H9 (cell line): ENCODE data around the gene HES1. TPM values are rescaled to one million over a fixed set of nuclear protein-coding genes. Genes with fewer than 3 reads are reported as not detected.

ENCODE experiments used
- DNase-seq: peaks from one replicate; pipeline ENCODE4 v3.0.0-alpha.2; 2017
- H2AFZ ChIP-seq: one replicate; pipeline ENCODE4 v1.6.1; 2013; ENCODE audit warnings: mild to moderate bottlenecking, low read length, control low read depth, moderate library complexity
- H2AK5ac ChIP-seq: 2 replicates; pipeline ENCODE4 v1.6.1; 2013; ENCODE audit warnings: low read length, control low read depth, mixed read lengths; ENCODE audit not compliant: insufficient read length
- H2BK120ac ChIP-seq: one replicate; pipeline ENCODE4 v1.6.1; 2013; ENCODE audit warnings: low read depth, mild to moderate bottlenecking, low read length, control low read depth, inconsistent platforms; ENCODE audit not compliant: poor library complexity, severe bottlenecking
- H2BK12ac ChIP-seq: 2 replicates; pipeline ENCODE4 v1.6.1; 2013; ENCODE audit warnings: low read length, control low read depth, mixed read lengths, low read depth; ENCODE audit not compliant: insufficient read length
- H2BK15ac ChIP-seq: 2 replicates; pipeline ENCODE4 v1.6.1; 2013; ENCODE audit warnings: low read depth, low read length, control low read depth
- H2BK20ac ChIP-seq: one replicate; pipeline ENCODE4 v1.6.1; 2013; ENCODE audit warnings: low read depth, mild to moderate bottlenecking, low read length, control low read depth, inconsistent platforms; ENCODE audit not compliant: poor library complexity, severe bottlenecking
- H2BK5ac ChIP-seq: 2 replicates; pipeline ENCODE4 v1.6.1; 2013; ENCODE audit warnings: low read length, control low read depth, mixed read lengths; ENCODE audit not compliant: insufficient read length
- H3K14ac ChIP-seq: 2 replicates; pipeline ENCODE4 v1.6.1; 2013; ENCODE audit warnings: low read length, control low read depth; ENCODE audit not compliant: insufficient read depth
- H3K18ac ChIP-seq: 2 replicates; pipeline ENCODE4 v1.6.1; 2013; ENCODE audit warnings: low read depth, mild to moderate bottlenecking, mixed read lengths, low read length, control low read depth; ENCODE audit not compliant: insufficient read length
- H3K23ac ChIP-seq: 2 replicates; pipeline ENCODE4 v1.6.1; 2013; ENCODE audit warnings: low read length, control low read depth, mixed read lengths, low read depth; ENCODE audit not compliant: insufficient read length
- H3K23me2 ChIP-seq: 2 replicates; pipeline ENCODE4 v1.6.1; 2013; ENCODE audit warnings: low read depth, mild to moderate bottlenecking, mixed read lengths, low read length, control low read depth; ENCODE audit not compliant: insufficient read length, poor library complexity, severe bottlenecking
- H3K27ac ChIP-seq: 2 replicates; pipeline ENCODE4 v1.5.1; 2013; ENCODE audit warnings: low read length, control low read depth, mixed read lengths, low read depth; ENCODE audit not compliant: insufficient read length
- H3K27me3 ChIP-seq: 2 replicates; pipeline ENCODE4 v1.6.1; 2013; ENCODE audit warnings: low read length, control low read depth, inconsistent platforms; ENCODE audit not compliant: insufficient read depth
- H3K4ac ChIP-seq: 2 replicates; pipeline ENCODE4 v1.6.1; 2013; ENCODE audit warnings: low read depth, mild to moderate bottlenecking, control low read depth, inconsistent platforms, low read length, moderate library complexity
- H3K4me1 ChIP-seq: 2 replicates; pipeline ENCODE4 v1.6.1; 2013; ENCODE audit warnings: low read length, control low read depth, inconsistent platforms; ENCODE audit not compliant: insufficient read depth
- H3K4me2 ChIP-seq: 2 replicates; pipeline ENCODE4 v1.6.1; 2013; ENCODE audit warnings: low read length, control low read depth, mixed read lengths; ENCODE audit not compliant: insufficient read length, insufficient read depth
- H3K56ac ChIP-seq: 2 replicates; pipeline ENCODE4 v1.6.1; 2013; ENCODE audit warnings: low read depth, mild to moderate bottlenecking, mixed read lengths, low read length, control low read depth; ENCODE audit not compliant: insufficient read length
- H3K79me1 ChIP-seq: 2 replicates; pipeline ENCODE4 v1.6.1; 2013; ENCODE audit warnings: low read depth, mild to moderate bottlenecking, moderate library complexity, low read length, control low read depth, inconsistent platforms; ENCODE audit not compliant: insufficient read depth, poor library complexity, severe bottlenecking
- H3K79me2 ChIP-seq: 2 replicates; pipeline ENCODE4 v1.6.1; 2013; ENCODE audit warnings: low read length, control low read depth, inconsistent platforms; ENCODE audit not compliant: insufficient read depth
- H3K9ac ChIP-seq: 2 replicates; pipeline ENCODE4 v1.6.1; 2013; ENCODE audit warnings: low read length, control low read depth, mixed read lengths; ENCODE audit not compliant: insufficient read length; ENCODE audit errors: extremely low read depth
- H3K9me3 ChIP-seq: one replicate; pipeline ENCODE4 v1.6.1; 2013; ENCODE audit warnings: low read depth, low read length, inconsistent platforms; ENCODE audit not compliant: control insufficient read depth
- H3T11ph ChIP-seq: one replicate; pipeline ENCODE4 v1.6.1; 2013; ENCODE audit warnings: mild to moderate bottlenecking, low read length, control low read depth, inconsistent platforms
- H4K20me1 ChIP-seq: one replicate; pipeline ENCODE4 v1.6.1; 2013; ENCODE audit not compliant: control insufficient read depth, insufficient read length, insufficient read depth
- H4K5ac ChIP-seq: 2 replicates; pipeline ENCODE4 v1.6.1; 2013; ENCODE audit warnings: low read depth, mild to moderate bottlenecking, mixed read lengths, low read length, control low read depth; ENCODE audit not compliant: insufficient read length
- H4K8ac ChIP-seq: replicated peaks from 2 replicates; pipeline ENCODE4 v1.6.1; 2013; ENCODE audit warnings: low read length, control low read depth, mixed read lengths, low read depth; ENCODE audit not compliant: insufficient read length
- H4K91ac ChIP-seq: 2 replicates; pipeline ENCODE4 v1.6.1; 2013; ENCODE audit warnings: low read depth, mild to moderate bottlenecking, moderate library complexity, mixed read lengths, low read length, control low read depth; ENCODE audit not compliant: insufficient read length
- H3K27ac Mint-ChIP-seq, 3 experiments: 2 replicates in 2 of 3; 3 replicates in 1 of 3; pipeline ENCODE4 v1.8.0; 2020 to 2021; ENCODE audit warnings: mixed read lengths in 3 of 3, mild to moderate bottlenecking in 1 of 3, moderate library complexity in 1 of 3
- H3K27me3 Mint-ChIP-seq: 2 replicates; pipeline ENCODE4 v1.8.0; 2021; ENCODE audit warnings: low read depth, mild to moderate bottlenecking, moderate library complexity, mixed read lengths
- H3K36me3 Mint-ChIP-seq, 3 experiments: 2 replicates in 2 of 3; 3 replicates in 1 of 3; pipeline ENCODE4 v1.8.0; 2020 to 2021; ENCODE audit warnings: low read depth in 3 of 3, mixed read lengths in 3 of 3; ENCODE audit not compliant: insufficient read depth in 1 of 3
- H3K4me1 Mint-ChIP-seq, 2 experiments: 2 replicates each; pipeline ENCODE4 v1.8.0; 2020; ENCODE audit warnings: mixed read lengths in 2 of 2
- H3K4me3 Mint-ChIP-seq, 2 experiments: 2 replicates in 1 of 2; 3 replicates in 1 of 2; pipeline ENCODE4 v1.8.0; 2020 to 2021; ENCODE audit warnings: mild to moderate bottlenecking in 2 of 2, mixed read lengths in 2 of 2, moderate library complexity in 1 of 2
- H3K9me3 Mint-ChIP-seq, 2 experiments: 2 replicates in 1 of 2; 3 replicates in 1 of 2; pipeline ENCODE4 v1.8.0; 2020; ENCODE audit warnings: mild to moderate bottlenecking in 2 of 2, mixed read lengths in 2 of 2, moderate library complexity in 1 of 2
- CTCF ChIP-seq: fragments of 200-600 bp; sonication (generic); conservative IDR thresholded peaks from 3 replicates; pipeline ENCODE4 v1.8.0; 2021; ENCODE audit warnings: antibody characterized with exemption, mild to moderate bottlenecking
- WGBS: extraction: QIAGEN DNeasy Blood & Tissue Kit; methylation state at CpG from one replicate; pipeline ENCODE4 v1.1.7; 2013; ENCODE audit warnings: missing lambda C conversion rate, low lambda C conversion rate, mixed read lengths; ENCODE audit not compliant: insufficient read length; ENCODE audit errors: extremely low coverage; 5-methylcytosine and 5-hydroxymethylcytosine counted together
- total RNA-seq: library from RNA; stranded (reverse); gene quantifications from 2 replicates; pipeline ENCODE4 v1.2.1, GENCODE V29; 2021

The HES1 gene
- total RNA-seq, 1 experiment from 2014 or later: 23.2 TPM

GRCh38 chr3:194176274-194176991, 40.5 kb downstream of the HES1 start:
- H3K23ac ChIP-seq: no peak overlapping the region
- no peak for DNase-seq
- H3K4me3 Mint-ChIP-seq: peak overlapping the region in 1 of 2 experiments; percentile 31; a peak in 3 of 5 replicates

More at GRCh38 chr3:194176274-194176991, 40.5 kb downstream of the HES1 start:
- H3K14ac ChIP-seq: no peak overlapping the region
- H3K27ac ChIP-seq: no peak overlapping the region
- H2AFZ ChIP-seq: no peak overlapping the region
- no CpG with 5 or more reads among the region's 18 CpGs for WGBS
- no peak overlapping the region for H3K4ac ChIP-seq
- peak overlapping the region in 2 of 3 experiments; percentile 2 to 35; a peak in 3 of 7 replicates for H3K27ac Mint-ChIP-seq
- H3T11ph ChIP-seq: no peak overlapping the region
- H3K18ac ChIP-seq: no peak overlapping the region
- no peak for TF ChIP-seq CTCF
- H3K9me3 ChIP-seq: no peaks in the 10 kb centered on the region
- no peak overlapping the region for H3K9ac ChIP-seq
- no peaks in the 10 kb centered on the region for H3K27me3 ChIP-seq
- H3K9me3 Mint-ChIP-seq: peaks cover 5 to 8% of the 10 kb centered on the region in 2 experiments
- H3K4me1 ChIP-seq: 0 out of 2 replicates have a peak, but pooled peaks cover 3% of the 10 kb centered on the region
- H3K27me3 Mint-ChIP-seq: peaks cover 21% of the 10 kb centered on the region
- H2BK5ac ChIP-seq: no peak overlapping the region
- no peaks in the 10 kb centered on the region for H3K79me2 ChIP-seq
- H2AK5ac ChIP-seq: no peak overlapping the region
- H2BK120ac ChIP-seq: no peak overlapping the region
- H4K91ac ChIP-seq: no peak overlapping the region
- no peak overlapping the region for H2BK15ac ChIP-seq
- no peak overlapping the region for H3K56ac ChIP-seq
- peaks cover 0 to 7% (median 1%) of the 10 kb centered on the region in 3 experiments; a peak in 3 of 7 replicates for H3K36me3 Mint-ChIP-seq
- peaks cover 34 to 42% of the 10 kb centered on the region in 2 experiments for H3K4me1 Mint-ChIP-seq
- no peak overlapping the region for H2BK12ac ChIP-seq
- no peak overlapping the region for H3K4me2 ChIP-seq
- no peaks in the 10 kb centered on the region for H3K23me2 ChIP-seq
- H4K20me1 ChIP-seq: no peaks in the 10 kb centered on the region
- no peak overlapping the region for H4K8ac ChIP-seq
- no peaks in the 10 kb centered on the region for H3K79me1 ChIP-seq
- H2BK20ac ChIP-seq: no peak overlapping the region
- H4K5ac ChIP-seq: no peak overlapping the region
